ENCODE measurements around the gene LAMB3. TPM values are rescaled to one million over a fixed set of nuclear protein-coding genes. Genes with fewer than 3 reads are reported as not detected.

The LAMB3 gene
- total RNA-seq, 2 donors from 2014 or later: 1.6 to 11.7 TPM

DNA sequence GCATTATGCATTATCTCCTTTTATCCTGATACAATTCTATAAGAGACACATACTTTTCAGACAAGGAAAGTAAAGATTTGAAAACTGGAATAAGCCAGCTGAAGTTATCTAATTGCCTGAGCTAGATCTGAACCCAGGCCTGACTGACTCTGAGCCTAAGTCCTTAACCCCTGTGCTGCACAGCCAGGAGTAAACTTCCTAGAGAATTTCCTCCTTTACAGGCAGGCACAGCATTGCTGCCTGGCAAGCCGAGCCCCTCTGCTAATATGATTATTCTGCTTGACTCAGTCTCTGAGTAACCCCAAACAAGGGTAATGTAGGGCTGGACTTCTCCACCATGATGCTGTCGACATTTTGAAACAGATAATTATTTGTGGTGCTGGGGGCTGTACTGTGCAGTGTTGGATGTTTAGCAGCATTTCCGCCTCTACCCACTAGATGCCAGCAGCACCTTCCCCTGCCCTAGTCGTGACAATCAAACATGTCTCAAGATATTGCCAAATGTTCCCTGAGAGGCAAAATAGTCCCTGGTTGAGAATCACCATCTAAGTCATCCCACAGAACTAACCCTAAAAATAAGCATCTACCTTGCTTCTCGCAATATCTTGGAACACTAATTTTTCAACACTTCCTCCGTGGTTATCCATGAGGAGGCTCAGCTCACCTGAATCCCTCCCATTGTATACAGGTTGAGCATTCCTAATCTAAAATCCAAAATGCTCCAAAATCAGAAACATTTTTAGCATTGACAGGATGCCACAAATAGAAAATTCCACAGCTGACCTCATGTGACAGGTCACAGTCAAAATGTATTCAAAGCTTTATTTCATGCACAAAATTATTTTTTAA is 50.2 kb downstream of the LAMB3 start:
- ATAC-seq (peak; percentile 59 to 87), DNase-seq (ENCODE audit: low spot score in 2 of 2) (peak in 1 of 2 donors; percentile 34)
- no peak overlapping the region for H3K27ac Mint-ChIP-seq
- peaks cover 0 to 5% of the 10 kb centered on the region in 2 donors for H3K9me3 Mint-ChIP-seq
- H3K36me3 Mint-ChIP-seq: no peaks in the 10 kb centered on the region

DNA sequence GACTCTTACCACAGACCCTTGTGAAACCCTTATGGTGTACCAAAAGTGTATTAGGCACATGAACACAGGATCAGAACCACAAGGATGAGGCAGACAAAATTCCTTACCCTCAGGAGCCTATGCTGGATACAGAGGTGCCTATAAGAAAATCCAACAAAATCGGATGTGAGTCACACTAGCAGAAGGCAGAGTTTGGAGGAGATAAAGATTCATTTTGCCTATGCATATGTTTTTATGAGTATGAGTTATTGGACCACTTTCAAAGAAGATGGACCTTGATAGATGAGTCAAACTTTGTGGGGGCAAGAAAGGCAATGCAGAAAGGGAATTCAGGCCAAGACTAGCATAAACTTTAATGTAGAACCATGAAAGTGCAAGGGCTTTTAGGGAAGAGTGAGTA is 51.7 kb downstream of the LAMB3 start:
- Mint-ChIP-seq H3K36me3 (no peaks in the 10 kb centered on the region), H3K9me3 (no peaks in the 10 kb centered on the region), H3K27ac (no peak overlapping the region)
- ATAC-seq (no peak), DNase-seq (ENCODE audit: low spot score in 2 of 2) (no peak)

DNA sequence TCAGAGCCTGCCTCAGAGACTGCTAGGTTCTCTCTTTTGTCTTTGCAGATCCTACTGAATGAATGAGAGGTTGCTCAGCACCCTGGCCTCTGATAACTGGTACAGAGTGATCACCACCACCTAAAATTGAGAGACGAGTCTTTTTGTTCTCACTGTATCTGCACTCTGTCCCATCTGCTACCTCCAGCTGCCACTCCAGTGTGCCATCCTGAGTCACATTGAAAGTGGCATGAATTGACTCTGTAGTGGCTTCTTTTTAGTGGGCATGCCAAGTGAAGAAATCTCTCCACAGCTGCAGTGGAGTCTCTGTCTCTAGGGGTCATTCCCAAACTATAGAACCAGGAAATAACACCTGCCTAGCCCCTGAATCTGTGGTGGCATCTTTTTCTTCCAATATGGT is 54.0 kb downstream of the LAMB3 start:
- Mint-ChIP-seq H3K36me3 (no peaks in the 10 kb centered on the region), H3K9me3 (no peaks in the 10 kb centered on the region), H3K27ac (no peak overlapping the region)
- ATAC-seq: peak in 1 of 2 donors; percentile 42
- no peak for DNase-seq (ENCODE audit: low spot score in 2 of 2)

DNA sequence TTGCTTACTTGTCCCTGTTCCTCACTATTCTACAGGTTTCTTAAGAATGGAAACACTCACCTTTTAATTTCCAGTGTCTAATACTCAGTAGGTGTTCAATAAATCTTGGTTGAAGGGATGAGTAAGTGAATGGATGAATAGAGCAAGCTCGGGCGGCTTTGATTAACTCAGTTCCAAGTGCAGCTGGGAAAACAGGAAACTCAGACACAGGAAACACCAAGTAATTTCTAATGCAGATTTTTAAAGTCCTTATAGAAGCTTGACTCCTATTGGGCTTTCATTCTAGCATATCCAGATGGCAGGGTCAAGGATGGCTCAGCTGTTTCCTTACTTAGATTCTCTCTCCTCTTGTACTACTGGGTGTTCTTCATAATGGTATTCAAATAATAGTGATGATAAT is 54.7 kb downstream of the LAMB3 start:
- Mint-ChIP-seq H3K9me3 (no peaks in the 10 kb centered on the region), H3K27ac (no peak overlapping the region), H3K36me3 (no peaks in the 10 kb centered on the region)
- DNase-seq (ENCODE audit: low spot score in 2 of 2): no peak
- ATAC-seq: no peak

DNA sequence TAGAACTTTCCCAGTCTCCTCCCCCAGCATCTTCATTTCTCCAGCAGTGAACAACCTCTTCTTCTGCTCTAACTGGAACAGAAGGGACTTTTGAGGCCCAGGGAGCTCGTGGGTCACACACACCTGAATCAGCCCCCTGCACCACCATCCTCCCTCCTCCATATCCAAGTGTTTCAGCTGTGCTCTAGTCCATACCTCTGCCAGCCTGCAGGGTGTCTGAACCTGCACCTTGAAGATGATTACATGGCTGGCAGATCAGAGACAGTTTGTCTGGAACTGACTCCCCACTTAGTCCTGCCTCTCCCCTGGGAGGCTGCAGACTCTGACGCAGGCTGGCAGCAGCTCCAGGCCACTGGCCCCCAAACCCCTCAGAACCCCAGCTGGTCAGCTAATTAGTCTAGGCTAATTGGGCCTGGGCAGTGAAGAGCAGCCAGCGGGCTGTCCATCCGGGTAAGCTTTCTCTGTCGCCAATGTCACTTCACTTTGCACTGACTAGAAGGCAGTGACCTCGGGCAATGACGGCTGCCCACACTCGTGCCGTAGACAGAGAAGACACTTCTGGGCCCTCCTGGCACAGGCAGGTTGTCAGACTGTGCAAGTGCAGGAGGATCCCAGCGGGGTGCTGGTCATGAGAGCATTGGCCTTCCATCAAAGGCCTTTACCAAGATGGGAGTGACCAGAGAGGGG is 56.5 kb downstream of the LAMB3 start:
- H3K36me3 Mint-ChIP-seq: no peaks in the 10 kb centered on the region
- ATAC-seq: no peak
- no peak overlapping the region for H3K27ac Mint-ChIP-seq
- DNase-seq (ENCODE audit: low spot score in 2 of 2): no peak
- H3K9me3 Mint-ChIP-seq: no peaks in the 10 kb centered on the region

DNA sequence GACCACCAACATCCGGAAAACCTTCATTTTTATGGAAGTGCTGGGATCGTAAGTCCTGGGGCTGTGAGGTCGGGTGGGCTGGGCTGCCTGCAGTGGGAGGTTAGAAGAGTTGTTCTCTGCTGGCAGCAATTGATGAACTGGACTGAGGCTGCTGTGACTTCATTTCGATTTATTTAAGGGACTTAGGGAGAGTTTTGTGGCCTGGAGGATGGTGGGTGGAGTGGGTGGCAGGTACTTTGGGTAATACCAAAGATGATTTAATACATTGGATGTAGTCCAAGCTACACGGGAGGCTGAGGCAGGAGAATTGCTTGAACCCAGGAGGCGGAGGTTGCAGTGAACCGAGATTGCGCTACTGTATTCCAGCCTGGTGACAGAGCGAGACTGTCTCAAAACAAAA is 57.2 kb downstream of the LAMB3 start:
- ATAC-seq: no peak
- H3K27ac Mint-ChIP-seq: no peak overlapping the region
- H3K36me3 Mint-ChIP-seq: no peaks in the 10 kb centered on the region
- no peak for DNase-seq (ENCODE audit: low spot score in 2 of 2)
- H3K9me3 Mint-ChIP-seq: no peaks in the 10 kb centered on the region

DNA sequence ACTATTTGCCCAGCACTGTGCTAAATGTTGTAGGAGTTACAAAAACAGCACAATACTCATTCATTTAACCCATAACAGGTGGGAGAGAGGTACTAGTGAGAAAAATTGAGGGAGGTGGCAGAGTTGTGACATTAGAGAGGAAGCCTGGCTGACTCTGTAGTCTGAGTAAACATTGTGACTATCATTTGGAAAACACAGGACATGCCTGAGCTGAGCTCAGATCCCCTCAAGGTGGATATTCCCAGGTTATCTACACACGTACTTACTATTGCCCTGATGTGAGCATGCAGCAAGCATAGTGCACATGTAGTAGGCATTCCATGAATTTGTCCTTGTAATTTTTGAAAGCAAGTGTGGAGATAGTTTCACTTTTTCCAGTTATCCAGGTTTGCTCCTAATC is 57.8 kb downstream of the LAMB3 start:
- Mint-ChIP-seq H3K36me3 (no peaks in the 10 kb centered on the region), H3K9me3 (no peaks in the 10 kb centered on the region), H3K27ac (no peak overlapping the region)
- DNase-seq (ENCODE audit: low spot score in 2 of 2) (no peak), ATAC-seq (no peak)

DNA sequence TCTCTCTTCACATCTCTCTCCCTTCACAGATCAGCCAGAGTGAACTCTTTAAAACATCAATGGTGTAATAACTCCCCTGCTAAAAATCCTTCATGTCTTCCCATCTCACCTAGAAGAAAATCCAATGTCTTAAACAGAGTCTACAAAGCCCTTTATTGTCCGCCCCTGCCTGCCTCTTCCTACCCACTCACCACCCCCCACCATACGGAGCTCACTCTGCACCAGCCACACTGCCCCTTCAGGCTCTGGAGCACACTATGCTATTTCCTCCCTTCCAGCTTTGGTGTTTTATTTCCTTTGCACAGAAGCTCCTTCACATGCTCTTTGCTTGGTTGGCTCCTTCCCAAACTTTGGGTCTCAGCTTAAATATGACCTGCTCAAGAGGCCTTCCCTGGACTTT is 58.5 kb downstream of the LAMB3 start:
- Mint-ChIP-seq H3K27ac (no peak overlapping the region), H3K36me3 (no peaks in the 10 kb centered on the region), H3K9me3 (no peaks in the 10 kb centered on the region)
- no peak for ATAC-seq
- no peak for DNase-seq (ENCODE audit: low spot score in 2 of 2)

DNA sequence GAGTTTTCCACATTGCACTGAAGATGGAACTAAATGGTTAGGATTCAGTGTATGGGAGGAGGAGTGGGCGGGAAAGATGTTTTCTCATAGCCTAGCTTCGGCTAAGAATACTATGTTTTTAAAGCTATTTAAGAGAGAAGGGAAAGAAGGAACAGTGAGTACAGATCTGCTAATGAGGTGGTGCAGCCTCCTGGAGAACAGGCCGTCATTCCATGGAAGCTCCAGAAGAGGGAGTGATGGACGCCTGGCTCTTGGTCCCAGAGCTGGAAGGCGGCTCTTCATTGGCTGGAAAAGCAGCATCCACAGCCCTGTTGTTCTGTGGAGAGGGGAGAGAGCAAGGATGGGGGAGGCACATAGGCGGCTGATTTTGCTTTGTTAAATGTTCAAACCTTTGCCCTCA is 61.8 kb downstream of the LAMB3 start:
- DNase-seq (ENCODE audit: low spot score in 2 of 2): no peak
- no peak for ATAC-seq
- Mint-ChIP-seq H3K9me3 (no peaks in the 10 kb centered on the region), H3K27ac (no peak overlapping the region), H3K36me3 (no peaks in the 10 kb centered on the region)

DNA sequence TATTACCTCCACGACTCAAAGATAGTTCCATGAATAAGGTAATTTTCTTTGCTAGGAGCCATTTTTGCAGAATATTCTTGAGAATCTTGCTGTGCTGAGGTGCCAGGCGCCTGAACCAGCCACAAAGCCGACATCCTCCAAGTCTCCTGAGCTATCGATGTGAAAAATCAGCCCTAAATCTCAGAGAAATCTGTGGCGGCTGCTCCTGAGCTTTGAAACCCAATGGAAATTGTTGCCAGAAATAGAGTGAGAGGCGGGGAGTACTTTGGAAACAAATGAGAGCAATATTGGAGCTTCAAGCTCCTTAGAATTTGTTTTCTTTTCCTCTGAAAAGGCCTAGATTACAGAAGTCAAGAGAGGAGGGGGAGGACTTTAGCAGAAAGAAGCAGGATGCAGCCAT is 62.4 kb downstream of the LAMB3 start:
- DNase-seq (ENCODE audit: low spot score in 2 of 2) (no peak), ATAC-seq (no peak)
- no peak overlapping the region for H3K27ac Mint-ChIP-seq
- H3K36me3 Mint-ChIP-seq: no peaks in the 10 kb centered on the region
- H3K9me3 Mint-ChIP-seq: no peaks in the 10 kb centered on the region

DNA sequence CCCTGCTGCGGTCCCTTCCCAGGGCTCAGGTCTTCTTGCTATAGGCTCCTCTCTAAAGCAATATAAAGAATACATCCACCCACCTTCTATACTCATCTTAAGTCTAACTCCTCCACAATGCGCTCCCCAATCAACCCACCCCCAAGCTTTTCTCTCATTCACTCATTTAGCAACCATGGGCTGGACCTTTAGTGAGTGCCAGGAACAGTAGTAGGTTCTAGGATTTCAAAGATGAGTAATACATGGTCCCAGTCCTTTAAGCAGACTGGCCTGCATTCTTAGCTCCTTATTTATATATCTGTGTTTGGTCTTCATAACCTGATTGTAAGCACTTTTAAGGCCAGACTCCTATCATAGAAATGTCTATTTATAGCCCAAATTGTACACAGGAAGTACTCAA is 62.8 kb downstream of the LAMB3 start:
- H3K36me3 Mint-ChIP-seq: no peaks in the 10 kb centered on the region
- H3K9me3 Mint-ChIP-seq: no peaks in the 10 kb centered on the region
- ATAC-seq (peak in 1 of 2 donors; percentile 71), DNase-seq (ENCODE audit: low spot score in 2 of 2) (no peak)
- no peak overlapping the region for H3K27ac Mint-ChIP-seq

DNA sequence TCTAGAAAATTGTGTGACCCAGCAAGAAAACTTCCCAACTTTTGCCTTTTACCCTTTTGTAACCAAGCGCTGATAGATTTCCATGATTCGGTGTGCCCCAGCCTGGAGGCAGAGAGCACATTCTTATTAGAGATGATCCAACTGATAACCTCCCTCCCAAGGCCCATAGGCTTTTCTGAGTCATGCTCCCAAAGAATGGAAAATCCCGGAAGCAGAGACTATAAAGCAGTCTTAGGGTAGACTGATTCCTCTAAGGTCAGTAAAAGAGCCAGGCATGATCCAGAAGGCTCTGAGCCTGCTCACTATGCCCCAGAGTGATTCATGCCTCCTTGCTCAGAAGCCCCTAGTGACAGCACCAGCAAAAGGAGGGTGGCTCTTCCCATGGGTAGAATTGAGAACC is 64.4 kb downstream of the LAMB3 start:
- ATAC-seq (no peak), DNase-seq (ENCODE audit: low spot score in 2 of 2) (no peak)
- no peaks in the 10 kb centered on the region for H3K9me3 Mint-ChIP-seq
- H3K36me3 Mint-ChIP-seq: no peaks in the 10 kb centered on the region
- H3K27ac Mint-ChIP-seq: no peak overlapping the region

DNA sequence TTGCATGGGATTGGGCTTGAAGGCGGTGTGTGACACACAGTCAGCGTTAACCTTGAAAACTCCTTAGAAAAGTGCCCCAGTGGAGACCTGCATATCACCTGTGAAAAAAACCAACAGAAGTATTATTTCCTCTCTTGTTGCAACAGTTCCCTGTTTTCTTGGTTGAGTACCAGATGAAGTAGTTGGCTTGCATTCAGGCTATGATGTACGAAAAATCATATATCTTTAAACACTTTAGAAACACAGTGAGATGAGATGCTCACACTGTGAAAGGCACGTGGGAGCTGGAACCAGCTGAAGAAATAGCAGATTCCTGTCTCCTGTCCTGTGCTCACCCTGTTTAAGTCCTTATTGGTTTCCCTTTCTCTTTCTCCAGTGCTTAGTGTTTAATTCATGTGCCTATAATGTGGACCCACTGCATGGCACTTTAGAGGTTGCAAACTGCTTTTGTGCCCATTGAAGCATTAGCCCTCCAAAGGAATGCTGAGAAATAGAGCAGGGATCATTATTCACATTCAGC is 65.9 kb downstream of the LAMB3 start:
- Mint-ChIP-seq H3K36me3 (no peaks in the 10 kb centered on the region), H3K9me3 (no peaks in the 10 kb centered on the region), H3K27ac (no peak overlapping the region)
- DNase-seq (ENCODE audit: low spot score in 2 of 2) (no peak), ATAC-seq (no peak)

DNA sequence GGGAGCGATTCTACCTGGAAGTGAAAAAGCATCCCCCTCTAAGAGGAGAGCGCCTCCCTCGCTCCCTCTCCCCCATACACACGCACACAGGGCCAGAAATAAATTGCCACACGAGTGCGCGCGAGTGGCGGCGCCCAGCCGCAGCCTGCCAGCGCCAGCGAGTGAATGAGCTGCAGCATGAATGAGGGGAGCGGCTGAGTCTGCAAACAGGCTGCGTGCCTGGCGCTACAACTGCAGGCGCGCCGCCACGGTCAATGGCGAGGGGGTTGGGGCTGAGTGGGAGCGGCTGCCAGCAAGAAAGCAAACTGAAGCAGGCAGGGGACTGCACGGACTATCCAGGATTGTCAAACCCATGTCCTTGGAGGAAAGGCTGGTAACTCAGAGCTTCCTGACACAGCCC is 66.6 kb downstream of the LAMB3 start:
- no peaks in the 10 kb centered on the region for H3K36me3 Mint-ChIP-seq
- H3K9me3 Mint-ChIP-seq: no peaks in the 10 kb centered on the region
- DNase-seq (ENCODE audit: low spot score in 2 of 2) (no peak), ATAC-seq (peak in 1 of 2 donors; percentile 52)
- H3K27ac Mint-ChIP-seq: no peak overlapping the region

DNA sequence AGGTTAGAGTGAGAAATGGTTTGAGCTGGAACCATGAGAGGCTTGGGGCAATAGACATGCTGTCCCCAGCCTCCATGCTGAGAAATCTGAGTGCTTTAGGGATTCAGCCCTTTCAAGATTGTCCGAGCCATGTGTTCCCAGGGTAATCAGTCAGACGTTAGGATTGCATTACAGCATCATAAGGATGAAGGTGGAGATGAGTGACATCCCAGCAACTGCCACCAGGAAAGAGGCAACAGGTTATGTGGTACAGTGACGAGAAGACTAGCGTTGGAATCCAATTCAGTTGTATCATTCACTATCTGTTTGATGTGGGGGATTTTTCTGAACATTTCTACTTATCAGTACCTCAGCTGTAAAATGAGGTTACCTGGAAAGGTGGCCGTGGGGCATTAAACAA is 67.0 kb downstream of the LAMB3 start:
- no peaks in the 10 kb centered on the region for H3K9me3 Mint-ChIP-seq
- H3K36me3 Mint-ChIP-seq: no peaks in the 10 kb centered on the region
- DNase-seq (ENCODE audit: low spot score in 2 of 2): no peak
- H3K27ac Mint-ChIP-seq: no peak overlapping the region
- no peak for ATAC-seq

DNA sequence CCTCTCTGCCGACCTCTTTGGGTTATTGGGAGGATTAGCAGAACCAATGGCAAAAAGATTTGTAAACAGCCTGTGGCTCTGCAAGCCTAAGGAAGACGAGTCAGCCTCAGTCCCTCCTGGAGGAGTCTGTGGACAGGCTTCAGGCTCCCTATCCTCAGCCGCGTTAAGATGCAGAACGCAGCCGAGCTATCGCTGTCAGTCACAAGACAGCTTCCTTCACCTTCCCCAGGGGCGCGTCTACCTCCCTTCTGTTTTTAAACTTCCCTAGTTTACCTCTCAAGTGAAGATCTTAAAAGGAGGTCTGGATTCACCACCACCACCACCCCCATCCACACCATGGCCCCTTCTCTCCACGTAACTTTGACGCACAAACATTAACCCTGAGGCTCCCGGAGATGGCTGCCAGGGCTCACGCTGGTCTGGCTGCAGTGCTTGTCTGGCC is 68.0 kb downstream of the LAMB3 start:
- Mint-ChIP-seq H3K36me3 (no peaks in the 10 kb centered on the region), H3K9me3 (no peaks in the 10 kb centered on the region), H3K27ac (no peak overlapping the region)
- DNase-seq (ENCODE audit: low spot score in 2 of 2) (no peak), ATAC-seq (no peak)

DNA sequence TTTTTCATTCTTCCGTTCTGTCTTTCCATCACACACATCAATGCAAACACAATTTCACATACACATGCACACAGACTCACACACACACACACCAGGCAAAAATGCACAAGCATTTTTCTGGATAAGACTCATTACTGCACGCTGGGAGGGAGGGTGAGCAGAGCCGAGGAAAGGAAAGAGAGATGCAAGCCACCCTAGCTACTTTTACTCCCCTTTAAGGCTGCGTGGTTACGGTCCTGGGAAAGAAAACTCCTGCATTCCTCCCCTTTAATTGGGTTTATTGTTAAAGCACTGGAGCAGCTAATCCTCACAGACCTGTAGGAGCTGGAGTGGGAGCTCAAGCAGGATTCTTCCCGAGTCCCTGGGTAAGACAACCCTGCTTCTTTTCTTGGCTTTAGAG is 68.8 kb downstream of the LAMB3 start, which contains the start of gene CAMK1G:
TSS of gene CAMK1G (plus strand) at position 307 of the 400 bp plus-strand sequence. CDS start 11,270 bp downstream, outside the sequence.
- H3K27ac Mint-ChIP-seq: no peak within 1 kb of the TSS
- no peaks in the 10 kb centered on the region for H3K36me3 Mint-ChIP-seq
- ATAC-seq (no peak), DNase-seq (ENCODE audit: low spot score in 2 of 2) (no peak)
- no peaks in the 10 kb centered on the region for H3K9me3 Mint-ChIP-seq

DNA sequence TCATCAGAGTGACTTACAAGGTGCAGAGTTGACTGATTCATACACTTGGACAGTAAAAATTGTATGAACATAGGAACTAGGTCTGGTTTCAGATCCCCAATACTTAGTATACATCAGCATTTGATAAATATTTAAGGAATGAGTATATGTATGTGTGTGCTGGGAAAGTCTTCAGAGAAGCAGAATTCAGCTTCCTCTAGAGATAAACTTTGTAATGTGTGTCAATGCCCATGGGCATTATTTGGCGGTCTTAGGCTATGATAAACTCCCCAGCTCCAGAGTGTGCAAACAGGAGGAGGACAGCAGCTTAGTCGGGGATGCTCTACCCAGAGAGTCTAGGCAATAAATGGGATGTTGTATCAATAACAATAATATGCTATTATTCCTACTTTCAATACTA is 71.6 kb downstream of the LAMB3 start:
- no peak for DNase-seq (ENCODE audit: low spot score in 2 of 2)
- no peak overlapping the region for H3K27ac Mint-ChIP-seq
- no peaks in the 10 kb centered on the region for H3K9me3 Mint-ChIP-seq
- H3K36me3 Mint-ChIP-seq: no peaks in the 10 kb centered on the region
- no peak for ATAC-seq
